Caco-2 (cell line): ENCODE measurements around the gene SEC14L1. TPM values are rescaled to one million over a fixed set of nuclear protein-coding genes. Genes with fewer than 3 reads are reported as not detected.

Source experiments
- BruUV-seq: library from RNA; stranded (reverse); fragments of 400-500 nt; replicated peaks from 2 replicates; lab custom pipeline; 2021; lab: Mats Ljungman, UMichigan
- CTCF ChIA-PET: fragments of 300-600 bp; sonication (Branson Sonifier 250); formaldehyde crosslinking; loops from one replicate; lab custom pipeline; 2022; ENCODE audit warnings: antibody characterized with exemption; lab: Charles Lee
- POLR2A ChIA-PET: fragments of 300-600 bp; sonication (Branson Sonifier 250); formaldehyde crosslinking; loops from one replicate; lab custom pipeline; 2022; ENCODE audit warnings: antibody characterized with exemption; lab: Charles Lee
- DNase-seq, 2 experiments: peaks; one replicate each; pipeline versions ENCODE4 v3.0.0 to v3.0.0-alpha.2; 2020 to 2022
- H3K27me3 ChIP-seq: replicated peaks from 2 replicates; pipeline ENCODE4 v1.6.0; 2011; ENCODE audit warnings: low read length; ENCODE audit not compliant: control insufficient read depth, insufficient read depth
- H3K36me3 ChIP-seq: 2 replicates; pipeline ENCODE4 v1.5.1; 2011; ENCODE audit warnings: low read length; ENCODE audit not compliant: control insufficient read depth, insufficient read depth
- H3K4me1 ChIP-seq: fragments of 250-450 bp; sonication (Bioruptor Pico); 2 replicates; pipeline ENCODE4 v1.5.1; 2020; ENCODE audit warnings: mild to moderate bottlenecking
- H3K4me3 ChIP-seq: 2 replicates; pipeline ENCODE4 v1.5.1; 2011; ENCODE audit warnings: low read depth, mild to moderate bottlenecking, control low read depth, low read length
- H3K9me3 ChIP-seq: fragments of 250-450 bp; sonication (Bioruptor Pico); 2 replicates; pipeline ENCODE4 v1.5.1; 2020; ENCODE audit warnings: mild to moderate bottlenecking, moderate library complexity
- H3K27ac Mint-ChIP-seq: one replicate; pipeline ENCODE4 v1.8.0; 2022; ENCODE audit warnings: mixed read lengths; ENCODE audit not compliant: unreplicated experiment
- H3K27me3 Mint-ChIP-seq: one replicate; pipeline ENCODE4 v1.8.0; 2022; ENCODE audit warnings: mixed read lengths; ENCODE audit not compliant: insufficient read depth, unreplicated experiment
- H3K36me3 Mint-ChIP-seq: one replicate; pipeline ENCODE4 v1.8.0; 2022; ENCODE audit warnings: mild to moderate bottlenecking, mixed read lengths; ENCODE audit not compliant: insufficient read depth, unreplicated experiment
- H3K4me1 Mint-ChIP-seq: one replicate; pipeline ENCODE4 v1.8.0; 2022; ENCODE audit warnings: low read depth, mixed read lengths; ENCODE audit not compliant: unreplicated experiment
- H3K4me3 Mint-ChIP-seq: one replicate; pipeline ENCODE4 v1.8.0; 2022; ENCODE audit warnings: mild to moderate bottlenecking, moderate library complexity, mixed read lengths; ENCODE audit not compliant: unreplicated experiment
- H3K9me3 Mint-ChIP-seq: one replicate; pipeline ENCODE4 v1.8.0; 2022; ENCODE audit warnings: mixed read lengths; ENCODE audit not compliant: unreplicated experiment
- CTCF ChIP-seq, 2 experiments: fragments of 200-600 bp in 1 of 2; IDR thresholded peaks; 1 replicate in 1 of 2; 2 replicates in 1 of 2; pipeline versions ENCODE4 v1.5.1 to v1.8.0; 2011 to 2022; ENCODE audit warnings: antibody characterized with exemption in 1 of 2, control low read depth in 1 of 2, inconsistent platforms in 1 of 2, low read depth in 1 of 2, low read length in 1 of 2, mild to moderate bottlenecking in 1 of 2, moderate library complexity in 1 of 2; ENCODE audit not compliant: insufficient read depth in 1 of 2, severe bottlenecking in 1 of 2, unreplicated experiment in 1 of 2
- intact Hi-C: fragments of 100-400 bp; cut with micrococcal nuclease; formaldehyde crosslinking; loops from one replicate; pipeline ENCODE4 v1.10.0; 2022; ENCODE audit not compliant: unreplicated experiment
- total RNA-seq: library from RNA; stranded (reverse); gene quantifications from 2 replicates; pipeline ENCODE4 v1.2.3, GENCODE V29; 2022

The SEC14L1 gene
- total RNA-seq, 1 experiment from 2014 or later = 92.0 TPM

- peaks cover 13% of the 10 kb centered on the region for H3K4me1 ChIP-seq
- H3K27me3 ChIP-seq = no peaks in the 10 kb centered on the region
- H3K9me3 ChIP-seq = no peaks in the 10 kb centered on the region
- Mint-ChIP-seq H3K36me3 (peaks cover 81% of the 10 kb centered on the region), H3K27me3 (no peaks in the 10 kb centered on the region), H3K4me1 (peaks cover 8% of the 10 kb centered on the region), H3K9me3 (no peaks in the 10 kb centered on the region), H3K27ac (no peak overlapping the region), H3K4me3 (no peak overlapping the region)
- no TSS peak for BruUV-seq
- POLR2A ChIA-PET = no interaction called here
- intact Hi-C loops = loop anchor here (5.0 kb wide), 1 partner anchor 43 kb away; no protein-coding TSS in a partner anchor
- CTCF ChIA-PET = interaction anchor here (1.7 kb wide), 1 partner anchor 337 kb away, joined by 4 read pairs; the partner anchor contains the start of gene MGAT5B
- H3K36me3 ChIP-seq = peaks cover 8% of the 10 kb centered on the region
- DNase-seq = no peak
- H3K4me3 ChIP-seq = no peak overlapping the region
- TF ChIP-seq CTCF (IDR thresholded peaks at IDR 0.05; ENCODE audit: insufficient read depth in 1 of 2, low read depth in 1 of 2, low read length in 1 of 2, severe bottlenecking in 1 of 2, unreplicated experiment in 1 of 2) = no peak
These were observed 64.8 kb downstream of the SEC14L1 start for GRCh38 chr17:77205396-77206125.

GRCh38 chr17:77206158-77206956 is 65.6 kb downstream of the SEC14L1 start:
- Histone ChIP-seq H3K9me3 (no peaks in the 10 kb centered on the region), H3K27me3 (no peaks in the 10 kb centered on the region), H3K36me3 (peaks cover 8% of the 10 kb centered on the region), H3K4me3 (no peak overlapping the region), H3K4me1 (peaks cover 13% of the 10 kb centered on the region)
- H3K36me3 Mint-ChIP-seq = peaks cover 79% of the 10 kb centered on the region
- H3K9me3 Mint-ChIP-seq = no peaks in the 10 kb centered on the region
- H3K4me1 Mint-ChIP-seq = peaks cover 8% of the 10 kb centered on the region
- BruUV-seq = no TSS peak
- intact Hi-C loops = loop anchor here (5.0 kb wide), 1 partner anchor 44 kb away; no protein-coding TSS in a partner anchor
- CTCF ChIA-PET = interaction anchor here (1.7 to 2.0 kb wide), 2 partner anchors 46 to 338 kb away, joined by 4 to 15 read pairs; partner anchors contain the start of gene MGAT5B
- POLR2A ChIA-PET = no interaction called here
- no peak for TF ChIP-seq CTCF (IDR thresholded peaks at IDR 0.05; ENCODE audit: insufficient read depth in 1 of 2, low read depth in 1 of 2, low read length in 1 of 2, severe bottlenecking in 1 of 2, unreplicated experiment in 1 of 2)
- H3K4me3 Mint-ChIP-seq = no peak overlapping the region
- no peak for DNase-seq
- H3K27me3 Mint-ChIP-seq = no peaks in the 10 kb centered on the region
- H3K27ac Mint-ChIP-seq = no peak overlapping the region

GRCh38 chr17:77207689-77208216 is 67.0 kb downstream of the SEC14L1 start:
- ChIA-PET POLR2A (interaction anchor here (1.5 to 1.7 kb wide), 2 partner anchors 67 to 119 kb away, joined by 7 read pairs; partner anchors contain the start of gene SEC14L1), CTCF (interaction anchor here (0.6 to 2.0 kb wide), 14 partner anchors 21 to 850 kb away, joined by 3 to 20 read pairs (median 4); partner anchors contain the start of gene SEC14L1)
- H3K27ac Mint-ChIP-seq = peak overlapping the region; percentile 84
- no peaks in the 10 kb centered on the region for H3K27me3 Mint-ChIP-seq
- DNase-seq = no peak
- no peaks in the 10 kb centered on the region for H3K27me3 ChIP-seq
- H3K4me1 Mint-ChIP-seq = peaks cover 8% of the 10 kb centered on the region
- no TSS peak for BruUV-seq
- H3K4me3 ChIP-seq = no peak overlapping the region
- H3K4me3 Mint-ChIP-seq = no peak overlapping the region
- H3K36me3 Mint-ChIP-seq = peaks cover 80% of the 10 kb centered on the region
- H3K9me3 ChIP-seq = no peaks in the 10 kb centered on the region
- intact Hi-C loops = loop anchor here (1.0 to 5.0 kb wide), 4 partner anchors 45 to 121 kb away; partner anchors contain the start of gene SEC14L1
- no peaks in the 10 kb centered on the region for H3K9me3 Mint-ChIP-seq
- no peak for TF ChIP-seq CTCF (IDR thresholded peaks at IDR 0.05; ENCODE audit: insufficient read depth in 1 of 2, low read depth in 1 of 2, low read length in 1 of 2, severe bottlenecking in 1 of 2, unreplicated experiment in 1 of 2)
- H3K4me1 ChIP-seq = peaks cover 13% of the 10 kb centered on the region
- peaks cover 7% of the 10 kb centered on the region for H3K36me3 ChIP-seq
